Measurements from ENCODE around the gene KCNC1. TPM values are rescaled to one million over a fixed set of nuclear protein-coding genes. Genes with fewer than 3 reads are reported as not detected.
A peak's percentile ranks its signal among the peaks of the same experiment; 100 is the strongest.

Gene KCNC1
- polyA plus RNA-seq, 1 of the 3 experiments (the other 2 are of a cell fraction): 0.18 TPM

GRCh38 chr11:17743808-17744119, 9.2 kb downstream of the KCNC1 start:
- Histone ChIP-seq H3K4me3 (ENCODE audit: low read depth in 2 of 2, low read length in 1 of 2) (no peak overlapping the region), H3K4me1 (ENCODE audit: control insufficient read depth in 1 of 2, insufficient read depth in 2 of 2, low read depth in 1 of 2, low read length in 1 of 2) (peaks cover 0 to under 1% of the 10 kb centered on the region in 2 experiments; a peak in 1 of 4 replicates), H3K27me3 (ENCODE audit: insufficient read depth) (no peaks in the 10 kb centered on the region), H3F3A (replicated peaks; ENCODE audit: insufficient read depth) (no peaks in the 10 kb centered on the region), H3K9me3 (no peaks in the 10 kb centered on the region), H4K20me1 (ENCODE audit: insufficient read depth) (no peaks in the 10 kb centered on the region), H3K4me2 (peak overlapping the region; percentile 19; the same call in 1 of the 2 replicates), H3K9ac (no peak overlapping the region), H3K79me2 (ENCODE audit: insufficient read depth) (no peaks in the 10 kb centered on the region), H3K27ac (ENCODE audit: low read depth in 2 of 2, low read length in 1 of 2) (no peak overlapping the region), H3K9me2 (no peaks in the 10 kb centered on the region), H3K36me3 (replicated peaks in 1 of 2; ENCODE audit: control insufficient read depth in 1 of 2, insufficient read depth in 2 of 2, low read length in 1 of 2) (no peaks in the 10 kb centered on the region), H2AFZ (ENCODE audit: low read depth) (no peak overlapping the region)
- ChIA-PET CTCF (interaction anchor here (0.6 to 1.3 kb wide), 3 partner anchors 8 to 1058 kb away, joined by 3 to 7 read pairs (median 3); no protein-coding TSS in a partner anchor), POLR2A (interaction anchor here (1.0 kb wide), 1 partner anchor 10 kb away, joined by 3 read pairs; no protein-coding TSS in a partner anchor)
- WGBS (ENCODE audit: low lambda C conversion rate): 41% methylated on average over 5 of the region's 5 CpGs
- DNase-seq: no peak
- no peak for TF ChIP-seq POLR2AphosphoS5 (IDR thresholded peaks at IDR 0.05; ENCODE audit: low read depth, low read length)
- TF ChIP-seq ZBTB33 (IDR thresholded peaks at IDR 0.05; ENCODE audit: borderline replicate concordance, low read depth): no peak
- TF ChIP-seq PBX3 (IDR thresholded peaks at IDR 0.05): no peak
- TF ChIP-seq TEAD4 (IDR thresholded peaks at IDR 0.05; ENCODE audit: borderline replicate concordance, insufficient read depth): no peak
- TF ChIP-seq MXI1 (IDR thresholded peaks at IDR 0.05; ENCODE audit: low read depth, low read length): no peak
- no peak for TF ChIP-seq ELF1 (IDR thresholded peaks at IDR 0.05)
- peak; percentile 35; the same call in 1 of the 2 replicates for TF ChIP-seq JUND (IDR thresholded peaks at IDR 0.05)
- TF ChIP-seq USF2 (IDR thresholded peaks at IDR 0.05; ENCODE audit: borderline replicate concordance, low read depth, low read length): no peak
- TF ChIP-seq FOSL2 (IDR thresholded peaks at IDR 0.05; ENCODE audit: borderline replicate concordance, low read depth): peak; percentile 73; the same call in 1 of the 2 replicates
- TF ChIP-seq MEF2A (IDR thresholded peaks at IDR 0.05; ENCODE audit: borderline replicate concordance, low read depth): no peak
- no peak for TF ChIP-seq EP300 (IDR thresholded peaks at IDR 0.05; ENCODE audit: borderline replicate concordance in 1 of 2, low read depth in 1 of 2, low read length in 1 of 2)
- 0 out of 2 replicates have a peak, but pooled peaks have one; percentile 3 for TF ChIP-seq MAX (IDR thresholded peaks at IDR 0.05; ENCODE audit: low read depth)

Measured in SK-N-SH (cell line).